Right lobe of liver (tissue), 6 donors: ENCODE data around the gene AFAP1. TPM values are rescaled to one million over a fixed set of nuclear protein-coding genes. Genes with fewer than 3 reads are reported as not detected.

Source experiments
- ATAC-seq, 4 donors: fragments of 200-7000 bp; cut with Tn5 transposase; one replicate each; pipeline ENCODE4 v1.9.1; 2020; ENCODE audit warnings: mild to moderate bottlenecking in 4 of 4, moderate library complexity in 4 of 4
- DNase-seq, 3 donors: peaks; one replicate each; pipeline ENCODE4 v3.0.0-alpha.2; 2020
- H3K27ac ChIP-seq, 3 donors: fragments of 200-600 bp; one replicate each; pipeline ENCODE4 v1.8.0; 2022
- H3K27me3 ChIP-seq, 2 donors: fragments of 200-600 bp; one replicate each; pipeline ENCODE4 v1.8.0; 2022
- H3K36me3 ChIP-seq, 4 donors: fragments of 200-600 bp; sonication (generic) in 1 of 4; one replicate each; pipeline versions ENCODE4 v1.5.1 to v1.8.0; 2017 to 2022; ENCODE audit warnings: control low read depth in 1 of 4
- H3K4me1 ChIP-seq, 4 donors: fragments of 200-600 bp; sonication (generic) in 1 of 4; one replicate each; pipeline versions ENCODE4 v1.5.1 to v1.8.0; 2017 to 2022; ENCODE audit warnings: control low read depth in 1 of 4
- H3K4me3 ChIP-seq, 3 donors: fragments of 200-600 bp; one replicate each; pipeline ENCODE4 v1.8.0; 2022
- H3K9me3 ChIP-seq, 4 donors: fragments of 200-600 bp; sonication (generic) in 1 of 4; one replicate each; pipeline versions ENCODE4 v1.5.1 to v1.8.0; 2017 to 2022; ENCODE audit warnings: control low read depth in 1 of 4
- POLR2A ChIP-seq: fragments of 450-650 bp; IDR thresholded peaks from one replicate; pipeline ENCODE4 v1.6.1; 2017; ENCODE audit warnings: antibody characterized with exemption, mild to moderate bottlenecking
- WGBS: methylation state at CpG from one replicate; pipeline ENCODE4 v1.1.6; 2018; ENCODE audit warnings: low coverage, low lambda C conversion rate; ENCODE audit not compliant: insufficient coverage; ENCODE audit errors: missing lambda C conversion rate; 5-methylcytosine and 5-hydroxymethylcytosine counted together
- intact Hi-C, 2 donors: fragments of 100-400 bp; cut with DNase I; formaldehyde crosslinking; loops; one replicate each; pipeline versions ENCODE4 v1.11.2 to v1.14.1; 2022
- total RNA-seq, 6 experiments: library from RNA; depleted of rRNA in 2 of 6; stranded (reverse); fragments of >200 nt in 2 of 6; fragmentation: NEBNext Ultra II Directional in 3 of 6; extraction: Animal tissue kit (Norgen Biotek cat#: 25700) in 3 of 6; gene quantifications; one replicate each; pipeline versions ENCODE4 v1.1.0 to v1.2.4, GENCODE V29; 2016 to 2023
- TF ChIP-seq, protein P1 (sequence below), 4 donors: fragments of 200-600 bp in 3 of 4; fragments of 450-650 bp in 1 of 4; IDR thresholded peaks; one replicate each; pipeline versions ENCODE4 v1.5.1 to v1.8.0; 2016 to 2022; ENCODE audit warnings: antibody characterized with exemption in 4 of 4, mild to moderate bottlenecking in 2 of 4
- donor health status: DM: no; HTN: yes; CAD: no.
- donor health status: DM: no; HTN: no; CAD: no.
- donor health status: DM: no; HTN: no; CAD: no.
- donor health status: DM: no; HTN: yes; CAD: no.
- donor health status: DM: no; HTN: yes; CAD: no.

Gene AFAP1
- total RNA-seq, 6 experiments from 2014 or later: 0.95 to 3.1 (median 1.9) TPM

DNA sequence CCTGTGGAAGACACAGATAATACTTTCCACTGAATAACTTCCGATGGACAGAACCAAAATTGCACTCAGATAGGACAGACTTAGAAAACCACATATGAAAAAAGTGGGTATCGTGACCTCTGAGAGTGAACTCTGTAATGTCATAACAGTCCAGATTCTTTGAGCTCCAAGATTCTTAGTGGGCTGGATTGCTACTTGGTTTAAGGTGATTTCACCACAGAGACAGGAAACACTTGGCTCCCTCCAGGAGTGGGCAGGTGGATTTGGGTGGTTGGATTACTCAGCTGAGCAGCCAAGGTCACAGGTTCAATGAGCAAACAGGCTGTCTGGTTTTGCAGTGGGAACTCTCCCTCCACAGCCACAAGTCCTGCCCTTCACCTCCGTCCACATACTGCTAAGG, 126.0 kb downstream of the AFAP1 start:
- Histone ChIP-seq H3K27ac (no peak overlapping the region), H3K9me3 (no peaks in the 10 kb centered on the region), H3K36me3 (no peaks in the 10 kb centered on the region), H3K4me1 (no peaks in the 10 kb centered on the region), H3K4me3 (no peak overlapping the region), H3K27me3 (no peaks in the 10 kb centered on the region)
- TF ChIP-seq POLR2A: no peak
- TF ChIP-seq, protein P1, sequence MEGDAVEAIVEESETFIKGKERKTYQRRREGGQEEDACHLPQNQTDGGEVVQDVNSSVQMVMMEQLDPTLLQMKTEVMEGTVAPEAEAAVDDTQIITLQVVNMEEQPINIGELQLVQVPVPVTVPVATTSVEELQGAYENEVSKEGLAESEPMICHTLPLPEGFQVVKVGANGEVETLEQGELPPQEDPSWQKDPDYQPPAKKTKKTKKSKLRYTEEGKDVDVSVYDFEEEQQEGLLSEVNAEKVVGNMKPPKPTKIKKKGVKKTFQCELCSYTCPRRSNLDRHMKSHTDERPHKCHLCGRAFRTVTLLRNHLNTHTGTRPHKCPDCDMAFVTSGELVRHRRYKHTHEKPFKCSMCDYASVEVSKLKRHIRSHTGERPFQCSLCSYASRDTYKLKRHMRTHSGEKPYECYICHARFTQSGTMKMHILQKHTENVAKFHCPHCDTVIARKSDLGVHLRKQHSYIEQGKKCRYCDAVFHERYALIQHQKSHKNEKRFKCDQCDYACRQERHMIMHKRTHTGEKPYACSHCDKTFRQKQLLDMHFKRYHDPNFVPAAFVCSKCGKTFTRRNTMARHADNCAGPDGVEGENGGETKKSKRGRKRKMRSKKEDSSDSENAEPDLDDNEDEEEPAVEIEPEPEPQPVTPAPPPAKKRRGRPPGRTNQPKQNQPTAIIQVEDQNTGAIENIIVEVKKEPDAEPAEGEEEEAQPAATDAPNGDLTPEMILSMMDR (IDR thresholded peaks at IDR 0.05): no peak
- ATAC-seq (peak in 1 of 4 donors; percentile 88), DNase-seq (no peak)
- 64% methylated on average over 3 of the region's 3 CpGs for WGBS
- intact Hi-C loops: no loop called here

- ATAC-seq (no peak), DNase-seq (no peak)
- WGBS: 64% methylated on average over 3 of the region's 5 CpGs
- Histone ChIP-seq H3K27me3 (no peaks in the 10 kb centered on the region), H3K9me3 (no peaks in the 10 kb centered on the region), H3K27ac (no peak overlapping the region), H3K4me3 (no peak overlapping the region), H3K4me1 (no peaks in the 10 kb centered on the region), H3K36me3 (no peaks in the 10 kb centered on the region)
- intact Hi-C loops: no loop called here
- no peak for TF ChIP-seq POLR2A
- TF ChIP-seq, protein P1 (IDR thresholded peaks at IDR 0.05): no peak
These were observed 126.7 kb downstream of the AFAP1 start for GRCh38 chr4:7812921-7813320.

DNA sequence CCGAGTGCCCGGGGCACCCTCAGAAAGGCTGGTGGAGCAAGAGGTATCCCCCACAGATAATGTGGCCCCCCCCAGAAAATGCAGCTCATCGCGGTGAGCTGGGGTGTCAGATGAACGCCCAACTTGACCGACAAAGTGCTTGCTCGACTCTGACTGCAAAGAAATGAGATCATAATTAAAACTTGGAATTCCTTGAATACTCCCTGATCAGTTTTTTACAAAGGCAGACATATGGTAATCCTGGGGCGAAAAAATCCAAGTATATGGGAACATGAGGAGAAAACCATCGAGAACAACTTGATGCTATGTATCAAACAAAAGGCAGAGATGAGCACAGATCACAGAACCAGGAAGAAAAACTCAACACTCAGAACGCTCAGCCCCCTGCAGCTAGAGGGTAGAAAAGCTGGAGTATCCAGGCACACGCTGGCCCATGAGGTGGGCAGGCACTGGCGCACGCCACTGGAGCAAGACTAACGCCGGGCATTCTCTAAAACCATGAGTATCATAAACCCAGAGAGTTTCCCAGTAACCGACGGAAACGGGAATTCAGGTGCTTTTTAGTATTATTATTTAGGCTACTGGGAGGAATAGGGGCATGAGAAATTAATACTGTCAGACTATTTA, 127.3 kb downstream of the AFAP1 start:
- intact Hi-C loops: no loop called here
- WGBS: 77% methylated on average over 13 of the region's 18 CpGs
- H3K9me3 ChIP-seq: no peaks in the 10 kb centered on the region
- no peak for DNase-seq
- no peak for TF ChIP-seq POLR2A
- TF ChIP-seq, protein P1 (IDR thresholded peaks at IDR 0.05): no peak
- H3K27me3 ChIP-seq: no peaks in the 10 kb centered on the region
- H3K36me3 ChIP-seq: no peaks in the 10 kb centered on the region
- no peak overlapping the region for H3K4me3 ChIP-seq
- no peak overlapping the region for H3K27ac ChIP-seq
- H3K4me1 ChIP-seq: no peaks in the 10 kb centered on the region
- no peak for ATAC-seq

GRCh38 chr4:7811536-7812191, 128.0 kb downstream of the AFAP1 start:
- TF ChIP-seq POLR2A: no peak
- TF ChIP-seq, protein P1 (IDR thresholded peaks at IDR 0.05): no peak

More at GRCh38 chr4:7811536-7812191, 128.0 kb downstream of the AFAP1 start:
- Histone ChIP-seq H3K36me3 (no peaks in the 10 kb centered on the region), H3K4me1 (no peaks in the 10 kb centered on the region), H3K9me3 (no peaks in the 10 kb centered on the region), H3K27ac (no peak overlapping the region), H3K4me3 (no peak overlapping the region), H3K27me3 (no peaks in the 10 kb centered on the region)
- ATAC-seq (no peak), DNase-seq (no peak)
- 64% methylated on average over 13 of the region's 25 CpGs for WGBS
- intact Hi-C loops: no loop called here
